Measurements from ENCODE around the gene TFCP2. TPM values are rescaled to one million over a fixed set of nuclear protein-coding genes. Genes with fewer than 3 reads are reported as not detected.
A peak's percentile ranks its signal among the peaks of the same experiment; 100 is the strongest.
"Not testable (repeated sequence)": the region's sequence is repeated elsewhere in the genome, so short reads cannot be mapped to it uniquely, and the experiment has no call there.

TFCP2 gene
- total RNA-seq, 1 donor from 2014 or later = 30.2 TPM

- ATAC-seq = no peak
Measured at GRCh38 chr12:51081421-51081820, 91.5 kb downstream of the TFCP2 start.

GRCh38 chr12:51080136-51080535 lies 92.8 kb downstream of the TFCP2 start:
- Histone ChIP-seq H3K27me3 (ENCODE audit: low read depth) (no peaks in the 10 kb centered on the region), H3K9me3 (no peaks in the 10 kb centered on the region), H3K4me3 (no peak overlapping the region), H3K4me1 (peaks cover 41% of the 10 kb centered on the region), H3K36me3 (peaks cover 10% of the 10 kb centered on the region), H3K27ac (no peak overlapping the region)
- ATAC-seq = no peak
- no peak for DNase-seq
- TF ChIP-seq CTCF (IDR thresholded peaks at IDR 0.05) = no peak
- intact Hi-C loops (cut with DNase I) = no loop called here

More at GRCh38 chr12:51081421-51081820, 91.5 kb downstream of the TFCP2 start:
- Histone ChIP-seq H3K4me3 (no peak overlapping the region), H3K4me1 (peaks cover 35% of the 10 kb centered on the region), H3K27me3 (ENCODE audit: low read depth) (no peaks in the 10 kb centered on the region), H3K27ac (no peak overlapping the region), H3K36me3 (peaks cover 5% of the 10 kb centered on the region), H3K9me3 (no peaks in the 10 kb centered on the region)
- intact Hi-C loops (cut with DNase I) = no loop called here
- DNase-seq = no peak
- no peak for TF ChIP-seq CTCF (IDR thresholded peaks at IDR 0.05)

GRCh38 chr12:51078866-51079265 lies 94.1 kb downstream of the TFCP2 start:
- DNase-seq; ATAC-seq; H3K27ac ChIP-seq; H3K27me3 ChIP-seq (ENCODE audit: low read depth); H3K4me3 ChIP-seq; H3K9me3 ChIP-seq; intact Hi-C loops (cut with DNase I): not testable (repeated sequence)
- Histone ChIP-seq H3K4me1 (peaks cover 40% of the 10 kb centered on the region), H3K36me3 (peaks cover 21% of the 10 kb centered on the region)

GRCh38 chr12:51078346-51078745 lies 94.6 kb downstream of the TFCP2 start:
- H3K9me3 ChIP-seq; H3K27ac ChIP-seq; H3K27me3 ChIP-seq (ENCODE audit: low read depth); ATAC-seq; DNase-seq; intact Hi-C loops (cut with DNase I); H3K4me3 ChIP-seq: not testable (repeated sequence)
- H3K4me1 ChIP-seq = peaks cover 37% of the 10 kb centered on the region
- H3K36me3 ChIP-seq = peaks cover 26% of the 10 kb centered on the region

GRCh38 chr12:51077930-51078329 lies 95.0 kb downstream of the TFCP2 start:
- intact Hi-C loops (cut with DNase I) = no loop called here
- H3K4me3 ChIP-seq = no peak overlapping the region
- peak in 1 of 2 donors; percentile 39 for ATAC-seq
- no peaks in the 10 kb centered on the region for H3K27me3 ChIP-seq (ENCODE audit: low read depth)
- no peak for DNase-seq
- peaks cover 30% of the 10 kb centered on the region for H3K36me3 ChIP-seq
- peaks cover 37% of the 10 kb centered on the region for H3K4me1 ChIP-seq
- H3K27ac ChIP-seq = no peak overlapping the region
- no peaks in the 10 kb centered on the region for H3K9me3 ChIP-seq
- no peak for TF ChIP-seq CTCF (IDR thresholded peaks at IDR 0.05)

GRCh38 chr12:51076236-51076930 lies 96.6 kb downstream of the TFCP2 start:
- TF ChIP-seq CTCF (IDR thresholded peaks at IDR 0.05) = no peak
- DNase-seq (no peak), ATAC-seq (no peak)
- H3K4me3 ChIP-seq = no peak overlapping the region
- intact Hi-C loops (cut with DNase I) = no loop called here
- no peaks in the 10 kb centered on the region for H3K9me3 ChIP-seq
- H3K27me3 ChIP-seq (ENCODE audit: low read depth) = no peaks in the 10 kb centered on the region
- peaks cover 46% of the 10 kb centered on the region for H3K36me3 ChIP-seq
- peaks cover 24% of the 10 kb centered on the region for H3K4me1 ChIP-seq
- no peak overlapping the region for H3K27ac ChIP-seq

Measured in lower lobe of right lung (tissue), 2 donors.